Upper lobe of left lung (tissue), 4 donors: ENCODE measurements around the gene UNC5C.

ENCODE experiments used
- CTCF ChIP-seq, 6 experiments: fragments of 450-650 bp in 4 of 6; fragments of 200-600 bp in 2 of 6; sonication (generic) in 2 of 6; IDR thresholded peaks; one replicate each; pipeline ENCODE4 v1.5.1; 2016 to 2019; ENCODE audit warnings: antibody characterized with exemption in 6 of 6
- POLR2A ChIP-seq, 4 donors: fragments of 450-650 bp; IDR thresholded peaks; one replicate each; pipeline ENCODE4 v1.5.1; 2016 to 2017; ENCODE audit warnings: antibody characterized with exemption in 4 of 4, mild to moderate bottlenecking in 2 of 4

DNA sequence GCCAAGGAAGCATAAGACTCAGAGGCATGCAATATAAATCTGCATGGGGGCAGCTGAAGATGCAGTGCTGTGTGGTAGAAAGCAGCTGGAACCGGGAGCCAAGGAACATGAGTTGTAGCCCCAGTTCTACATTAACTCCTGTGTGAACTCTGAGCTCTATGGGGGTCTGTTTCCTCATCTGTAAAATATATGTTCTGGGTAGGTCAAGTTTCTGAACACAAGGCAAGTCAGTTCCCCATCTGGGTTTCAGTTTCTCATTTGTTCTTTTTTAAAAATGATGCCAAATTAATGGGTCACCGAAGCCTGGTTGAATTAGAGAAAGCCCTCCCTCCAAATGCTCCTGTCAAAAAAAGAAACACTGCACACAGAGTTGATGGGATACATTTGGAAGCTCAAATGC lies 24.0 kb downstream of the UNC5C start:
- no peak for TF ChIP-seq CTCF (IDR thresholded peaks at IDR 0.05)
- no peak for TF ChIP-seq POLR2A (IDR thresholded peaks at IDR 0.05)
